ENCODE measurements around the gene VPREB3. TPM values are rescaled to one million over a fixed set of nuclear protein-coding genes. Genes with fewer than 3 reads are reported as not detected.
A peak's percentile ranks its signal among the peaks of the same experiment; 100 is the strongest.

Gene VPREB3
- total RNA-seq, 2 experiments from 2014 or later = not detected

GRCh38 chr22:23722160-23722559 is 32.1 kb downstream of the VPREB3 start:
- no peaks in the 10 kb centered on the region for H3K9me3 ChIP-seq (ENCODE audit: control insufficient read depth in 1 of 2, insufficient read depth in 1 of 2, low read length in 2 of 2)
- no peak overlapping the region for H3K4me3 Mint-ChIP-seq
- no peak for DNase-seq

DNA sequence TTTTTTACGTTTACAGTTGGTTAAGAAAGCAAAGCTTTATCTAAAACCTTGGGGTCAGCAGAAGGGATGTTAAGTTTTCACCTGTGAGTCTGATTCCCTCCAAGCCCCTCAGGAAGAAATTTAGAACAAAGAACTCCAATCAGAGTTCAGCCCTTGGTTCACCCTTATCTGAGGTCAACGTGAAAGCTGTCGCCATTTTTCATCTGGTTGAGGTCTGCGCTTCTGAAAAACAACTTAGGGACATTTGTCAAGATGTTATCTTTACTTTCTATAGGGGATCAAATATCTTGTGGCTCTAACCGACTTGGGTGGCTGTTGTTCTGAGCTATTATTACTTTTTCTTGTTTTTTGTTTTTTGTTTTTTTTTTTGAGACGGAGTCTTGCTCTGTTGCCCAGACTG is 33.4 kb downstream of the VPREB3 start:
- no peak for ATAC-seq (ENCODE audit: poor library complexity)
- DNase-seq = no peak
- H3K9me3 Mint-ChIP-seq = no peaks in the 10 kb centered on the region
- H3K4me1 Mint-ChIP-seq (ENCODE audit: low read depth) = peaks cover 4% of the 10 kb centered on the region
- H3K27ac ChIP-seq (ENCODE audit: low read depth in 1 of 2, low read length in 2 of 2) = no peak overlapping the region
- CTCF ChIA-PET = no interaction called here
- H3K4me3 ChIP-seq (ENCODE audit: low read length) = no peak overlapping the region
- H3K27ac Mint-ChIP-seq = no peak overlapping the region
- POLR2A ChIA-PET = no interaction called here
- no peaks in the 10 kb centered on the region for H3K9me3 ChIP-seq (ENCODE audit: control insufficient read depth in 1 of 2, insufficient read depth in 1 of 2, low read length in 2 of 2)
- no peaks in the 10 kb centered on the region for H3K36me3 ChIP-seq (ENCODE audit: insufficient read depth, low read length)
- no peaks in the 10 kb centered on the region for H3K27me3 ChIP-seq (ENCODE audit: control insufficient read depth in 1 of 2, insufficient read depth in 2 of 2, low read length in 2 of 2)
- no peaks in the 10 kb centered on the region for H3K36me3 Mint-ChIP-seq (ENCODE audit: low read depth)
- H3K4me1 ChIP-seq (ENCODE audit: insufficient read depth, low read length) = peaks cover 18% of the 10 kb centered on the region
- no peak overlapping the region for H3K4me3 Mint-ChIP-seq
- H3K27me3 Mint-ChIP-seq = no peaks in the 10 kb centered on the region
- TF ChIP-seq, protein P1, sequence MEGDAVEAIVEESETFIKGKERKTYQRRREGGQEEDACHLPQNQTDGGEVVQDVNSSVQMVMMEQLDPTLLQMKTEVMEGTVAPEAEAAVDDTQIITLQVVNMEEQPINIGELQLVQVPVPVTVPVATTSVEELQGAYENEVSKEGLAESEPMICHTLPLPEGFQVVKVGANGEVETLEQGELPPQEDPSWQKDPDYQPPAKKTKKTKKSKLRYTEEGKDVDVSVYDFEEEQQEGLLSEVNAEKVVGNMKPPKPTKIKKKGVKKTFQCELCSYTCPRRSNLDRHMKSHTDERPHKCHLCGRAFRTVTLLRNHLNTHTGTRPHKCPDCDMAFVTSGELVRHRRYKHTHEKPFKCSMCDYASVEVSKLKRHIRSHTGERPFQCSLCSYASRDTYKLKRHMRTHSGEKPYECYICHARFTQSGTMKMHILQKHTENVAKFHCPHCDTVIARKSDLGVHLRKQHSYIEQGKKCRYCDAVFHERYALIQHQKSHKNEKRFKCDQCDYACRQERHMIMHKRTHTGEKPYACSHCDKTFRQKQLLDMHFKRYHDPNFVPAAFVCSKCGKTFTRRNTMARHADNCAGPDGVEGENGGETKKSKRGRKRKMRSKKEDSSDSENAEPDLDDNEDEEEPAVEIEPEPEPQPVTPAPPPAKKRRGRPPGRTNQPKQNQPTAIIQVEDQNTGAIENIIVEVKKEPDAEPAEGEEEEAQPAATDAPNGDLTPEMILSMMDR (IDR thresholded peaks at IDR 0.05) = no peak
- intact Hi-C loops (cut with DNase I, micrococcal nuclease) = no loop called here

More at GRCh38 chr22:23722160-23722559, 32.1 kb downstream of the VPREB3 start:
- POLR2A ChIA-PET = no interaction called here
- no peaks in the 10 kb centered on the region for H3K27me3 ChIP-seq (ENCODE audit: control insufficient read depth in 1 of 2, insufficient read depth in 2 of 2, low read length in 2 of 2)
- intact Hi-C loops (cut with DNase I, micrococcal nuclease) = no loop called here
- Mint-ChIP-seq H3K4me1 (ENCODE audit: low read depth) (peaks cover 3% of the 10 kb centered on the region), H3K27ac (no peak overlapping the region), H3K36me3 (ENCODE audit: low read depth) (no peaks in the 10 kb centered on the region), H3K27me3 (no peaks in the 10 kb centered on the region), H3K9me3 (no peaks in the 10 kb centered on the region)
- no peaks in the 10 kb centered on the region for H3K36me3 ChIP-seq (ENCODE audit: insufficient read depth, low read length)
- no peak overlapping the region for H3K27ac ChIP-seq (ENCODE audit: low read depth in 1 of 2, low read length in 2 of 2)
- H3K4me1 ChIP-seq (ENCODE audit: insufficient read depth, low read length) = peaks cover 6% of the 10 kb centered on the region
- no peak overlapping the region for H3K4me3 ChIP-seq (ENCODE audit: low read length)
- ATAC-seq (ENCODE audit: poor library complexity) = no peak
- TF ChIP-seq, protein P1 (IDR thresholded peaks at IDR 0.05) = no peak
- CTCF ChIA-PET = no interaction called here

GRCh38 chr22:23718371-23719165 is 35.7 kb downstream of the VPREB3 start:
- peaks cover 13% of the 10 kb centered on the region for H3K36me3 ChIP-seq (ENCODE audit: insufficient read depth, low read length)
- ATAC-seq (ENCODE audit: poor library complexity) = no peak
- H3K27ac Mint-ChIP-seq = peak overlapping the region; percentile 42
- no peaks in the 10 kb centered on the region for H3K9me3 ChIP-seq (ENCODE audit: control insufficient read depth in 1 of 2, insufficient read depth in 1 of 2, low read length in 2 of 2)
- no peaks in the 10 kb centered on the region for H3K27me3 ChIP-seq (ENCODE audit: control insufficient read depth in 1 of 2, insufficient read depth in 2 of 2, low read length in 2 of 2)
- H3K4me1 Mint-ChIP-seq (ENCODE audit: low read depth) = peaks cover 16% of the 10 kb centered on the region
- TF ChIP-seq, protein P1 (IDR thresholded peaks at IDR 0.05) = no peak
- H3K27ac ChIP-seq (ENCODE audit: low read depth in 1 of 2, low read length in 2 of 2) = no peak overlapping the region
- peaks cover 27% of the 10 kb centered on the region for H3K4me1 ChIP-seq (ENCODE audit: insufficient read depth, low read length)
- peaks cover 11% of the 10 kb centered on the region for H3K36me3 Mint-ChIP-seq (ENCODE audit: low read depth)
- H3K9me3 Mint-ChIP-seq = no peaks in the 10 kb centered on the region
- intact Hi-C loops (cut with DNase I, micrococcal nuclease) = loop anchor here (5.0 to 10.0 kb wide), 5 partner anchors 49 to 836 kb away; partner anchors contain the start of genes SMARCB1 (in 2 of the 2), CHCHD10 (in 1 of the 2), DERL3 (in 1 of the 2) and GUCD1 (in 1 of the 2)
- ChIA-PET POLR2A (interaction anchor here (1.9 to 5.7 kb wide), 2 partner anchors 22 to 32 kb away, joined by 11 to 74 read pairs; partner anchors contain the start of gene ZNF70), CTCF (interaction anchor here (1.3 kb wide), 1 partner anchor 131 kb away, joined by 3 read pairs; no protein-coding TSS in a partner anchor)
- H3K27me3 Mint-ChIP-seq = no peaks in the 10 kb centered on the region
- peak overlapping the region; percentile 72 for H3K4me3 Mint-ChIP-seq
- DNase-seq = no peak
- no peak overlapping the region for H3K4me3 ChIP-seq (ENCODE audit: low read length)
